Astrocyte (in vitro differentiated cells and primary cell): ENCODE measurements around the gene CTIF. TPM values are rescaled to one million over a fixed set of nuclear protein-coding genes. Genes with fewer than 3 reads are reported as not detected.

Source experiments
- DNase-seq: peaks from one replicate; pipeline ENCODE4 v3.0.0-alpha.2; 2010; ENCODE audit warnings: low read depth
- FAIRE-seq: peaks from 2 replicates; lab custom pipeline; 2011; peaks lifted over from hg19 to GRCh38; lab: Jason Lieb, UNC
- H2AFZ ChIP-seq: 2 replicates; pipeline ENCODE4 v1.6.0; 2012; ENCODE audit warnings: low read depth, low read length, inconsistent platforms
- H3K27ac ChIP-seq: 2 replicates; pipeline ENCODE4 v1.5.1; 2011; ENCODE audit warnings: low read depth, low read length, inconsistent platforms
- H3K27me3 ChIP-seq: 2 replicates; pipeline ENCODE4 v1.6.0; 2011; ENCODE audit warnings: low read length, inconsistent platforms; ENCODE audit not compliant: insufficient read depth
- H3K36me3 ChIP-seq: 2 replicates; pipeline ENCODE4 v1.5.1; 2011; ENCODE audit warnings: low read length, inconsistent platforms; ENCODE audit not compliant: insufficient read depth
- H3K4me1 ChIP-seq: 2 replicates; pipeline ENCODE4 v1.5.1; 2011; ENCODE audit warnings: low read length, inconsistent platforms; ENCODE audit not compliant: insufficient read depth
- H3K4me2 ChIP-seq: 2 replicates; pipeline ENCODE4 v1.6.0; 2012; ENCODE audit warnings: low read length, inconsistent platforms
- H3K4me3 ChIP-seq: 2 replicates; pipeline ENCODE4 v1.5.1; 2011; ENCODE audit warnings: low read depth, mild to moderate bottlenecking, low read length, inconsistent platforms; ENCODE audit not compliant: insufficient read depth
- H3K79me2 ChIP-seq: 2 replicates; pipeline ENCODE4 v1.6.0; 2012; ENCODE audit warnings: mild to moderate bottlenecking, low read length, inconsistent platforms; ENCODE audit not compliant: insufficient read depth
- H3K9ac ChIP-seq: 2 replicates; pipeline ENCODE4 v1.6.0; 2012; ENCODE audit warnings: mild to moderate bottlenecking, low read length, inconsistent platforms
- H3K9me3 ChIP-seq: 2 replicates; pipeline ENCODE4 v1.5.1; 2012; ENCODE audit warnings: low read depth, mild to moderate bottlenecking, low read length, inconsistent platforms; ENCODE audit not compliant: insufficient read depth
- H4K20me1 ChIP-seq: 2 replicates; pipeline ENCODE4 v1.6.0; 2012; ENCODE audit warnings: low read length, inconsistent platforms; ENCODE audit not compliant: insufficient read depth
- H3K27ac Mint-ChIP-seq: one replicate; pipeline ENCODE4 v1.8.0; 2021; ENCODE audit warnings: mild to moderate bottlenecking, mixed read lengths; ENCODE audit not compliant: unreplicated experiment
- H3K27me3 Mint-ChIP-seq: one replicate; pipeline ENCODE4 v1.8.0; 2021; ENCODE audit warnings: low read depth, mixed read lengths; ENCODE audit not compliant: unreplicated experiment
- H3K36me3 Mint-ChIP-seq: one replicate; pipeline ENCODE4 v1.8.0; 2021; ENCODE audit warnings: low read depth, mixed read lengths; ENCODE audit not compliant: unreplicated experiment
- H3K4me1 Mint-ChIP-seq: one replicate; pipeline ENCODE4 v1.8.0; 2021; ENCODE audit warnings: low read depth, mixed read lengths; ENCODE audit not compliant: unreplicated experiment
- H3K4me3 Mint-ChIP-seq: one replicate; pipeline ENCODE4 v1.8.0; 2021; ENCODE audit warnings: mild to moderate bottlenecking, moderate library complexity, mixed read lengths; ENCODE audit not compliant: unreplicated experiment
- H3K9me3 Mint-ChIP-seq: one replicate; pipeline ENCODE4 v1.8.0; 2021; ENCODE audit warnings: mild to moderate bottlenecking, mixed read lengths; ENCODE audit not compliant: unreplicated experiment
- EZH2 ChIP-seq: IDR thresholded peaks from 2 replicates; pipeline ENCODE4 v1.6.1; 2012; ENCODE audit warnings: mild to moderate bottlenecking, low read length, inconsistent platforms; ENCODE audit not compliant: insufficient read depth
- total RNA-seq: library from RNA; stranded (reverse); gene quantifications from 2 replicates; pipeline ENCODE4 v1.2.1, GENCODE V29; 2021
- TF ChIP-seq, protein P1 (sequence below): IDR thresholded peaks from 2 replicates; pipeline ENCODE4 v1.5.1; 2011; ENCODE audit warnings: low read depth, mild to moderate bottlenecking, inconsistent platforms, low read length, moderate library complexity; ENCODE audit not compliant: insufficient read depth

Gene CTIF
- total RNA-seq, 1 donor from 2014 or later = 101 TPM

DNA sequence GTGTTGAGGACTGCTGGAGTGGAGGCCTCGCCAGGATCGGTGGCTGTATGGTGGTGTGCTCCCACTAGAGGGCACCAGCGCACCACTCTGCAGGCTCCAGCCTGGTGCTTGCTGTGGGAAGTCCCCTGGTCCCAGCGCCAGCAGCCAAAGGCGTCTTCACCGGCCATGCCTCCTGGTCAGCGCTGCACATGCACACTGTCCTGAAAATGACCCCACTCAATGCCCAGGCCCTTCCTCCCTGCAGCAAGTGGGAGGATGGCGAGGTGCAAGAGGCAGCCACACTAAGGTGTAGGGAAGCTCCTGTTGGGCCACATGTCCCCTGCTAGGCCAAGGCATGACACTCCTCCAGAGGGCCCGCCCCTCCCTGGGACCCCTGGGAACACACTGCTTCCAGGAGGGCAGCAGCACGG lies 136.5 kb downstream of the CTIF start:
- Mint-ChIP-seq H3K4me1 (peaks cover 29% of the 10 kb centered on the region), H3K36me3 (peaks cover 16% of the 10 kb centered on the region), H3K9me3 (peaks cover 5% of the 10 kb centered on the region), H3K27ac (no peak overlapping the region), H3K27me3 (no peaks in the 10 kb centered on the region), H3K4me3 (no peak overlapping the region)
- H3K4me2 ChIP-seq = peak overlapping the region; percentile 43
- H3K9me3 ChIP-seq = no peaks in the 10 kb centered on the region
- H3K27me3 ChIP-seq = no peaks in the 10 kb centered on the region
- peaks cover 37% of the 10 kb centered on the region for H4K20me1 ChIP-seq
- DNase-seq (peak; percentile 69), FAIRE-seq (peak; percentile 41)
- peaks cover 26% of the 10 kb centered on the region for H3K4me1 ChIP-seq
- no peak overlapping the region for H2AFZ ChIP-seq
- TF ChIP-seq EZH2 = no peak
- TF ChIP-seq, protein P1, sequence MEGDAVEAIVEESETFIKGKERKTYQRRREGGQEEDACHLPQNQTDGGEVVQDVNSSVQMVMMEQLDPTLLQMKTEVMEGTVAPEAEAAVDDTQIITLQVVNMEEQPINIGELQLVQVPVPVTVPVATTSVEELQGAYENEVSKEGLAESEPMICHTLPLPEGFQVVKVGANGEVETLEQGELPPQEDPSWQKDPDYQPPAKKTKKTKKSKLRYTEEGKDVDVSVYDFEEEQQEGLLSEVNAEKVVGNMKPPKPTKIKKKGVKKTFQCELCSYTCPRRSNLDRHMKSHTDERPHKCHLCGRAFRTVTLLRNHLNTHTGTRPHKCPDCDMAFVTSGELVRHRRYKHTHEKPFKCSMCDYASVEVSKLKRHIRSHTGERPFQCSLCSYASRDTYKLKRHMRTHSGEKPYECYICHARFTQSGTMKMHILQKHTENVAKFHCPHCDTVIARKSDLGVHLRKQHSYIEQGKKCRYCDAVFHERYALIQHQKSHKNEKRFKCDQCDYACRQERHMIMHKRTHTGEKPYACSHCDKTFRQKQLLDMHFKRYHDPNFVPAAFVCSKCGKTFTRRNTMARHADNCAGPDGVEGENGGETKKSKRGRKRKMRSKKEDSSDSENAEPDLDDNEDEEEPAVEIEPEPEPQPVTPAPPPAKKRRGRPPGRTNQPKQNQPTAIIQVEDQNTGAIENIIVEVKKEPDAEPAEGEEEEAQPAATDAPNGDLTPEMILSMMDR = peak; percentile 91
- peaks cover 5% of the 10 kb centered on the region for H3K79me2 ChIP-seq
- no peak overlapping the region for H3K9ac ChIP-seq
- H3K4me3 ChIP-seq = no peak overlapping the region
- peaks cover 15% of the 10 kb centered on the region for H3K36me3 ChIP-seq
- H3K27ac ChIP-seq = no peak overlapping the region

DNA sequence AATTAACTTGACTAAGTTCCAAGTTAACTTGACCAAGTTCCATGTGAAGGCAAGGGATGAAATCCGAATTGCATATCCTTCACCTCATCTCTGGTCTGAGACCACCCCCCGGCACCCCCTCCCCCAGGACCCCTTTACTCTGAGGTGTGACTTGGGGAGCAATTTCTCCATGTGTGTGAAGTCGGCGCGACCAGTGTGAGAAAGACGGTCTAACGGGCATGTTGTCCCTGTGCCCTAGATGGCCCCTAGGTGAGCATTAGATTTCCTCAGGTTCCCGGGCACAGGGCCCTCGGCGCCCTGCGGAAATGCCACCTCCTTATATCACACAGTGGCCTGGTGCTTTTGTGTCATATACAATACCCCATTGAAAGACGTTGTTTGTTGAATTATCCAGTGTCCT lies 137.1 kb downstream of the CTIF start:
- Histone ChIP-seq H3K9ac (no peak overlapping the region), H3K79me2 (peaks cover 5% of the 10 kb centered on the region), H2AFZ (no peak overlapping the region), H3K27ac (no peak overlapping the region), H3K36me3 (peaks cover 9% of the 10 kb centered on the region), H3K9me3 (no peaks in the 10 kb centered on the region), H3K4me3 (no peak overlapping the region), H3K4me1 (peaks cover 28% of the 10 kb centered on the region), H3K4me2 (no peak overlapping the region), H3K27me3 (no peaks in the 10 kb centered on the region), H4K20me1 (peaks cover 38% of the 10 kb centered on the region)
- Mint-ChIP-seq H3K36me3 (peaks cover 16% of the 10 kb centered on the region), H3K9me3 (peaks cover 5% of the 10 kb centered on the region), H3K4me1 (peaks cover 29% of the 10 kb centered on the region), H3K27me3 (no peaks in the 10 kb centered on the region), H3K27ac (no peak overlapping the region), H3K4me3 (no peak overlapping the region)
- DNase-seq (no peak), FAIRE-seq (no peak)
- TF ChIP-seq, protein P1 = no peak
- no peak for TF ChIP-seq EZH2

DNA sequence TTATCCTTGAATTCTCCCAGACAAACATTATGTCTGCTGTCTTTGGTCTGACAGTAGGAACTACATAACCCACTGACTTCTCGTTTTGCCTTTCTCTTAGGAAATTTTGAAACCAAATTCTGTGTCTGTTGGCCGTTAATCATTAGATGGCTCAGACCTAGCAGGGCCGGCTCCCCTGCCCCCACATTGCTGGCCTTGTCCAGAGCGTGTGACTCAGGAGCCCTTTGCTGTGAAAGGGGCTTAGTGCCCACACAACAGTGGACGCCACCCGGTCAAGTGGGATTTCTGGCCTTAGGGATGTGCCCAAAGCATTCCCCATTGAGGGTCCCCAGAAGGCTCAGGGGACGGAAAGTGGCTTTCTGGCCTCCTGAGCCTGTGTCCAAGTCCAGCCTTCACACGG lies 137.5 kb downstream of the CTIF start:
- no peak for DNase-seq
- peak overlapping the region; percentile 5 for H3K9ac ChIP-seq
- peaks cover 12% of the 10 kb centered on the region for H3K36me3 Mint-ChIP-seq

More for the DNA sequence above, 137.5 kb downstream of the CTIF start:
- Mint-ChIP-seq H3K27ac (no peak overlapping the region), H3K4me3 (no peak overlapping the region), H3K27me3 (no peaks in the 10 kb centered on the region), H3K9me3 (peaks cover 4% of the 10 kb centered on the region), H3K4me1 (peaks cover 29% of the 10 kb centered on the region)
- Histone ChIP-seq H3K27me3 (no peaks in the 10 kb centered on the region), H4K20me1 (peaks cover 40% of the 10 kb centered on the region), H3K9me3 (no peaks in the 10 kb centered on the region), H3K4me1 (peaks cover 29% of the 10 kb centered on the region), H3K4me2 (no peak overlapping the region), H3K27ac (no peak overlapping the region), H3K79me2 (peaks cover 5% of the 10 kb centered on the region), H3K4me3 (no peak overlapping the region), H2AFZ (no peak overlapping the region), H3K36me3 (peaks cover 5% of the 10 kb centered on the region)
- TF ChIP-seq EZH2 = no peak
- TF ChIP-seq, protein P1 = no peak
- no peak for FAIRE-seq
